OCI-LY7 (cell line): Measurements from ENCODE around the gene DENND1A. TPM values are rescaled to one million over a fixed set of nuclear protein-coding genes. Genes with fewer than 3 reads are reported as not detected.

Source experiments
- BruUV-seq: library from RNA; stranded (reverse); fragments of 400-500 nt; replicated peaks from 2 replicates; lab custom pipeline; 2021; lab: Mats Ljungman, UMichigan
- CTCF ChIA-PET: fragments of 300-600 bp; sonication (Branson Sonifier 250); formaldehyde crosslinking; loops from one replicate; lab custom pipeline; 2022; ENCODE audit warnings: antibody characterized with exemption; ENCODE audit not compliant: unreplicated experiment; lab: Charles Lee
- POLR2A ChIA-PET: fragments of 300-600 bp; sonication (Branson Sonifier 250); formaldehyde crosslinking; loops from one replicate; lab custom pipeline; 2022; ENCODE audit warnings: antibody characterized with exemption; lab: Charles Lee
- DNase-seq: peaks from one replicate; pipeline ENCODE4 v3.0.0-alpha.2; 2015; ENCODE audit warnings: low spot score
- H2AFZ ChIP-seq: fragments of 200-600 bp; sonication (generic), shearing (Covaris generic); 2 replicates; pipeline ENCODE4 v1.6.1; 2014; ENCODE audit warnings: mild to moderate bottlenecking, antibody characterized with exemption, low read length, moderate library complexity
- H3K27ac ChIP-seq: fragments of 200-600 bp; sonication (generic); 2 replicates; pipeline ENCODE4 v1.5.1; 2014; ENCODE audit warnings: mixed run types, low read depth, mild to moderate bottlenecking, moderate library complexity, low read length, inconsistent platforms; ENCODE audit not compliant: poor library complexity, severe bottlenecking
- H3K36me3 ChIP-seq: fragments of 200-600 bp; sonication (generic); 2 replicates; pipeline ENCODE4 v1.6.1; 2014; ENCODE audit warnings: mild to moderate bottlenecking, antibody characterized with exemption, low read length, moderate library complexity, mixed read lengths; ENCODE audit not compliant: insufficient read depth
- H3K4me1 ChIP-seq: fragments of 200-600 bp; sonication (generic); 2 replicates; pipeline ENCODE4 v1.5.1; 2014; ENCODE audit warnings: mild to moderate bottlenecking, low read length; ENCODE audit not compliant: insufficient read depth, poor library complexity, severe bottlenecking
- H3K4me2 ChIP-seq: fragments of 200-600 bp; sonication (generic); 2 replicates; pipeline ENCODE4 v1.6.1; 2014; ENCODE audit warnings: mild to moderate bottlenecking, low read length
- H3K4me3 ChIP-seq: fragments of 200-600 bp; sonication (generic); 2 replicates; pipeline ENCODE4 v1.5.1; 2014; ENCODE audit warnings: mild to moderate bottlenecking, low read depth, low read length; ENCODE audit not compliant: poor library complexity, severe bottlenecking
- H3K79me2 ChIP-seq: fragments of 200-600 bp; sonication (generic); 2 replicates; pipeline ENCODE4 v1.6.1; 2016; ENCODE audit warnings: low read depth, mild to moderate bottlenecking, low read length, moderate library complexity, mixed read lengths; ENCODE audit not compliant: insufficient read depth
- H3K9me2 ChIP-seq: fragments of 200-600 bp; sonication (generic); 2 replicates; pipeline ENCODE4 v1.6.1; 2016; ENCODE audit warnings: mild to moderate bottlenecking, low read length, mixed read lengths; ENCODE audit not compliant: insufficient read depth
- H3K9me3 ChIP-seq: fragments of 200-600 bp; sonication (generic); 2 replicates; pipeline ENCODE4 v1.6.1; 2014; ENCODE audit warnings: mild to moderate bottlenecking, mixed run types, low read length, mixed read lengths
- H4K20me1 ChIP-seq: fragments of 200-600 bp; sonication (generic); 2 replicates; pipeline ENCODE4 v1.6.1; 2014; ENCODE audit warnings: mild to moderate bottlenecking, antibody characterized with exemption, low read length, moderate library complexity, mixed read lengths; ENCODE audit not compliant: insufficient read depth
- CTCF ChIP-seq: fragments of 200-600 bp; sonication (generic); conservative IDR thresholded peaks from 2 replicates; pipeline ENCODE4 v1.5.1; 2014; ENCODE audit warnings: mild to moderate bottlenecking, antibody characterized with exemption, low read length, moderate library complexity, mixed read lengths
- EZH2phosphoT487 ChIP-seq: fragments of 200-600 bp; sonication (generic); IDR thresholded peaks from 2 replicates; pipeline ENCODE4 v1.6.1; 2018; ENCODE audit warnings: low read depth, borderline replicate concordance, mild to moderate bottlenecking, mixed run types, antibody characterized with exemption, low read length, moderate library complexity, mixed read lengths
- intact Hi-C: fragments of 100-400 bp; cut with micrococcal nuclease; formaldehyde crosslinking; loops from one replicate; pipeline ENCODE4 v1.10.0; 2022; ENCODE audit not compliant: unreplicated experiment
- total RNA-seq, 2 experiments: library from RNA; depleted of rRNA in 1 of 2; stranded (reverse); fragments of >200 nt in 1 of 2; shearing (Covaris generic) in 1 of 2; gene quantifications; 2 replicates each; pipeline ENCODE4 v1.2.3, GENCODE V29; 2014 to 2022

The DENND1A gene
- total RNA-seq, 2 experiments from 2014 or later: 17.9 to 36.3 TPM

DNA sequence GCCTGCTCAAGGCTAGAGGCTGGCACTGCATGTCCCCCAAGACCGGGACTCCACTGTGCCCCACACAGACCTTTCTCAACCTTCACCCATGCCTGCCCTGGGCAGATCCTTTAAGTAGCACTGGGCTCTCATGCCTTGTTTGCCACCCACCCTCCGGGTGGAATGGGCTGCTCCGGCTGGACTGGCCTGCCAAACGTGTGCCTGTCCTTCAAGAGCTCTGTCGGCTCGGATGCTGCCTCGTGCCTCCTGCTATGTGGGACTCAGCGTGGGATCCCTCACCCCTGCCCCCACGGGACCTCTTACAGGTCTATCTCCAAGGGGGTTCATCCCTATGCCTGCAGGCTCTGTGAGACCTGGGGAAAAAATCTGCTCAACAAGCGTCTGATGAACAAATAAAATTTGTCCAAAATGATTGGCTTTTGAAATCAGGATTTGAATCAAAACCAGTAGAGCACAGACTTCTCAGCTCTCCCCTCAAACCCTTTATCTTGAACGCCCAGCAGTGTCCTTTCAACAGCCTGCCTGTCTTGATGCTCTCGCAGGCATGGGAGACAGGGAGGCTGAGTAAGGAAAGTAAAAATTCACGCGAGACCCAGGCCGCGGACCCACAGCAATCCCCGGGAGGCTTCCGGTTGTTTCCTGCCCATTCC, 517.6 kb downstream of the DENND1A start:
- Histone ChIP-seq H3K27ac (no peak overlapping the region), H3K4me1 (no peaks in the 10 kb centered on the region), H4K20me1 (no peaks in the 10 kb centered on the region), H3K9me3 (no peaks in the 10 kb centered on the region), H3K4me2 (no peak overlapping the region), H2AFZ (no peak overlapping the region), H3K4me3 (no peak overlapping the region), H3K79me2 (no peaks in the 10 kb centered on the region), H3K9me2 (no peaks in the 10 kb centered on the region), H3K36me3 (no peaks in the 10 kb centered on the region)
- ChIA-PET POLR2A (no interaction called here), CTCF (no interaction called here)
- no peak for DNase-seq
- BruUV-seq: no TSS peak
- intact Hi-C loops: no loop called here
- no peak for TF ChIP-seq CTCF
- TF ChIP-seq EZH2phosphoT487: no peak

GRCh38 chr9:123411636-123412035, 518.3 kb downstream of the DENND1A start:
- Histone ChIP-seq H4K20me1 (no peaks in the 10 kb centered on the region), H3K4me1 (no peaks in the 10 kb centered on the region), H3K36me3 (no peaks in the 10 kb centered on the region), H3K4me3 (no peak overlapping the region), H2AFZ (no peak overlapping the region), H3K79me2 (no peaks in the 10 kb centered on the region), H3K4me2 (no peak overlapping the region), H3K9me3 (no peaks in the 10 kb centered on the region), H3K9me2 (no peaks in the 10 kb centered on the region), H3K27ac (no peak overlapping the region)
- intact Hi-C loops: no loop called here
- no peak for DNase-seq
- BruUV-seq: no TSS peak
- ChIA-PET CTCF (no interaction called here), POLR2A (interaction anchor here (0.6 kb wide), 1 partner anchor 185 kb away, joined by 6 read pairs; no protein-coding TSS in a partner anchor)
- TF ChIP-seq EZH2phosphoT487 (no peak), CTCF (no peak)

DNA sequence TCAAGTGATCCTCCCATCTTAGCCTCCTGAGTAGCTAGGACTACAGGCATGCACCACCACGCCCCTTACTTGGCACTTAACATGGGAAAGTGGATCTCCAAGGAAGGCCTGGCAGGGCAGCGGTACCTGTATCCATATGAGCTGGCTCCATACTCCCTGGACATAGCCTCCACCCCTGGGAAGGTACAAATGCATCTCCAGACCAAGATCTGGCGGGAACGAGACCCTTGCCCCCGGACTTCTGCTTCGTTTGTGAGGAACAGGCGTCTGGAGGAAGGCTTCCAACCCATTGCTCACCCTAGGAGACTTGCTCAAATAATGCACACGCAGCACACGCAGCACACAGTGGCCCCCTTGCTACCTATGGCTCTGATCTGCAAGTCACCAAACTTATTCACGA, 518.7 kb downstream of the DENND1A start:
- POLR2A ChIA-PET: interaction anchor here (0.6 to 0.7 kb wide), 2 partner anchors 53 to 185 kb away, joined by 3 to 6 read pairs; no protein-coding TSS in a partner anchor
- intact Hi-C loops: no loop called here

More for the DNA sequence above, 518.7 kb downstream of the DENND1A start:
- Histone ChIP-seq H3K4me3 (no peak overlapping the region), H3K4me2 (no peak overlapping the region), H3K27ac (no peak overlapping the region), H4K20me1 (no peaks in the 10 kb centered on the region), H2AFZ (no peak overlapping the region), H3K79me2 (no peaks in the 10 kb centered on the region), H3K9me3 (no peaks in the 10 kb centered on the region), H3K9me2 (no peaks in the 10 kb centered on the region), H3K4me1 (no peaks in the 10 kb centered on the region), H3K36me3 (no peaks in the 10 kb centered on the region)
- CTCF ChIA-PET: no interaction called here
- DNase-seq: no peak
- TF ChIP-seq EZH2phosphoT487 (no peak), CTCF (no peak)
- no TSS peak for BruUV-seq
